NCI-H446 treated with DMSO at 0.1 percent for 48 hours (cell line): ENCODE data around the gene GMDS.

Experiments used
- DNase-seq: peaks from one replicate; lab custom pipeline; 2025; lab: John Stamatoyannopoulos, UW

Gene GMDS

GRCh38 chr6:1800845-1801244 lies 444.6 kb downstream of the GMDS start:
- DNase-seq, result no peak

DNA sequence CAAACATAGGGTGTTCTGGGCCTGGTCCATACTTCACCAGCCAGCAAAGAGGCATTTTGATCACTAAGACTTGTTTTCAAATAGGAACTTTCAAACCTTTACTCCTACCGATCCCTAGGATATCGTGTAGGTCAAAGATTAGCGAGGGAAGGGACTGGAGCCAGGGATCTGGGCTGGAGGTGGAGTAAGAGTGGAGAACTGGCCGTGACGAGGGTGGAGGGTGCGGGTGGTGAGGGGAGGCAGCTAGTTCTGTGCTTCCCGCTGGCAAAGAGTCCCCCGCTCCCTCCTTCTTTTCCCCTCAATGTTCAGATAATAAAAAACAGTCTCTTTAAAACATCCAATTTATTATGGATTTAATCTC lies 446.5 kb downstream of the GMDS start:
- DNase-seq, result no peak

- no peak for DNase-seq
Observed at GRCh38 chr6:1798303-1798964, 447.0 kb downstream of the GMDS start.

- no peak for DNase-seq
Observed at GRCh38 chr6:1797801-1798200, 447.6 kb downstream of the GMDS start.

GRCh38 chr6:1796706-1797529 lies 448.5 kb downstream of the GMDS start:
- no peak for DNase-seq

DNA sequence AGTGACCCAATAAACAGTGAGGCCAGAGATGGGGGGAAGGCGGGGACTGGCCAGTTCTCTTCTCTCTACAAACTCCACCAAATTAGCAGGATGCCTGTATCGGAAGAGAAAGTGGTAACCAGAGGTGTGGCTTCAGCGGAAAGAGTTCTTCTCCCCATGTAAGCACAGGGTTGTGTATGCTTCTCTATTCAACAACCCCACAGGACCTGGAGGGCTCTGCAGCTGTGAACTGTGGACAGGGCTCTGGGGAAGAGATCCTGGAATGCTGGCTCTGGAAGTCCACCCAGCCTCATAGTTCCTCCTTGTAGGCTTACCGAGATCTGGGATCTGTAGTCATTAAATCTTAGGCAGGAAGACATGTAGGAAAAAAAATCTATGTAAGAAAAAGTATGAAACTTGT lies 449.5 kb downstream of the GMDS start:
- DNase-seq, result no peak

GRCh38 chr6:1792989-1793388 lies 452.4 kb downstream of the GMDS start:
- no peak for DNase-seq

- DNase-seq, result no peak
Observed at GRCh38 chr6:1790684-1791083, 454.7 kb downstream of the GMDS start.

GRCh38 chr6:1789092-1789491 lies 456.3 kb downstream of the GMDS start:
- DNase-seq, result no peak

GRCh38 chr6:1787894-1788293 lies 457.5 kb downstream of the GMDS start:
- DNase-seq, result no peak

- no peak for DNase-seq
Observed at GRCh38 chr6:1786455-1787453, 458.7 kb downstream of the GMDS start.

- DNase-seq, result no peak
Observed at GRCh38 chr6:1784422-1784884, 461.0 kb downstream of the GMDS start.

DNA sequence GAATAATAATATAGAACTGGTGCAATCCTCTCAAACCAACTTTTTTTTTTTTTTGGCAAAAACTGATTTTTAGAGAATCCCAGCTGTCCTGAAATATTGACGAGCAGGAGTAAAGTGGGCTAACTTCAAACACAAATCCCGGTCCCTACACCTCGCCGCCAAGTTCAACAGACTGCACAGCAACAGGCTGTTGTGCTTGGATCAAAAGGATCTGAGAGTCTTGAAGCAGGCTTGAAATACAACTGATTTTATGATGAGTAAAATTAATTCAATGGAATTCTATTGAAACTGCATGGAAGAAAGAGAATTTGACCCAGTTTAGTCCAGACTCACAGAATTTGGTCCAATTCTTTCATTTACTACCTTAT lies 463.6 kb downstream of the GMDS start:
- no peak for DNase-seq

DNA sequence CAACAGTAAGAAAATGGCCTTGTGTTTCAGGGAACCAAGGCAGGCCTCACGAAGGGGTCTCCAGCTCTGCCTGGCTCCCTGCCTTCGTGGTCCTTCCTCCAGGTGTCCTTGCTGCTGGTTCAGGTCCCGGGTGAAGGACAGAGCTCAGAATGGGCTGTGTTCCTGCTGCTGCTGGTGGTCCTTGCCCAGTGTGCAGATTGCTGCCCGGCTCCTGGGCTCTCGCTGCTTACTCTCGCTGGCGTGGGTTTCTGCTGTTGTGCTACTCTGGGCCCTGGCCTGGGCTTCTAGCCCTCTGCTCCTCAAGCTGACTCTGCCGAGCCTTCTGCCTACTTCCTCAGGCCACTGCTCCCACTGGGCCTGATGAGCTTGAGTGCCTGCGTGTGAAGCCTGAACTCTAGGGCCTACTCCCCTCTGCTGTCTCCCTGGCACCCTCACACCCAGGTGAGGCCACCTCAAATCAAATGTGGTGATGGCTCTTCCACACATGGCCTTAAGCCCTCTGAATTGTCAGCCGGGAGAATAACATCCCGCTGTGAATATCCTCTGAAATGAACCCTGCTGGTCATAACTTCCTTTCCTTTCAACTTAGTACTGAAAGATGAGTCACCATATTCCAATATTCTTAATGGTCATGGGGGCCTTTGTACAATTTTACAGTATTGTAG lies 464.1 kb downstream of the GMDS start:
- DNase-seq, result no peak

GRCh38 chr6:1780251-1780867 lies 465.0 kb downstream of the GMDS start:
- no peak for DNase-seq

- DNase-seq, result no peak
Observed at GRCh38 chr6:1778686-1779235, 466.6 kb downstream of the GMDS start.

DNA sequence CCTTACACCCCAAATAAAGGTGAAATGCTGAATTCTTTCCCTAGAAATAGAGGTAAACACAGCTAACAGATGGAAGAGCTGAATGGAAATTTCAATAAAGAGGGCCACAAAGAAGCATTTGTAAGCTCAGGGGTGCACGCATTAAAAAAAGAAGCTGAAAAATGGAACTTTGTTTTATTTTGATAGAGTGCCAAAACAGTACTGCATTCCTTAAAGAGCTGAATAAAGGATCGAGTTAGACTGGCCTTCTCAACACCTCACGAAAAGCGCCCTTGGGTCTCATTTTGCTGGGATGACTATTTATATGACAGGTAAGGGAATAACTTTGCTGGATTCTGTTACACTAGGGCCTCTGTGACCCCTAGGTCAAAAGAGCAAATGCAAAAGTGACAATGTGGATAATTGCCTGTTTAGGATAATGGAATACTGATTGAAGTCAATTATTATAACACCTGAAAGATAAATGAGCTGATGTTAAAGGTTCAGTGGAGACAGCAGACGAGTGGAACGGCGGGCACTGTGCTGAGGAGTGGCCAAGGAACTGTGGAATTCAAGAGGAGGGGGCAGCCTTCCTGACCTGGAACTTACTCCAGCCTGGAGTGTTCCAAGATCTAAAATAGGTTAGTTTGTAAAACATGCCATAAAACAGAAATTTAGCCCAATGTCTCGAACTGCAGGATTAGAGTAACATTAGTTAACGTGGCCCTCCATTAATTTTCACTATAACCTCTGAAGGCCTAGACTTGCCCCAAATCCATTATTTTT lies 467.3 kb downstream of the GMDS start:
- no peak for DNase-seq

GRCh38 chr6:1775441-1775840 lies 470.0 kb downstream of the GMDS start:
- no peak for DNase-seq

DNA sequence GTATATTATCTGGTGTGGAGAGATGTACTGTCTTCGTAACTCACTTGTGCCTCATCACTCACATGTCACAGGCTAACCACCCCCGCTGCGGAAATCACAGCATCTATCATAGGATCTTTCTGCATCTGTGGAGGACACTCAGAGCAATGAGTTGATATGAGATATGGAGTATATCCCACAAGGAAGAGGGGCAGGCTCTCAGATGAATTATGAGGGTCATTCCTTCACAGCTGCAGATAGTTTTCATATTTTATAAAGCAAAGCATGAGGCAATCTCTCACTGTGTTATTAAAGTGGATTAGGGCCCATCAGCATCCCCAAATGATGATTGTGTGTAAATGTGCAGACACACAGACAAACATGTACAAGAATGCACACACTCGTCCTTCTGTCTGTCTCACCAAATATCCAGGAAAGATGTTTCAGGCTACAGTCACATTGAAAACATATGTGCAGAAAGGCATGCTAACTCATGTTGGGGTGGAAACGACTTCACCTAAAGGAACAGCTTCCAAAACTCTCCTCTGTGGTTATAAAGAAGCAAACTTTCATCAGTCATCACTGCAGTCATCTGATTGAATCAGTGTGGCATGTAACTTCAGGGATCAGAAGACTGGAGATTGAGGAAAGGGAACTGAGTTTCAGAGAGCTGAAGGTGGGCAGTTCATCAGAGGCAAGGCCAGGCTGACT lies 471.0 kb downstream of the GMDS start:
- no peak for DNase-seq

- DNase-seq, result no peak
Observed at GRCh38 chr6:1773700-1774099, 471.7 kb downstream of the GMDS start.
